PC-3 (cell line): ENCODE data around the gene LRP1B.

Experiments used
- EZH2 ChIP-seq: fragments of 300-600 bp; sonication (generic); IDR thresholded peaks from one replicate; pipeline ENCODE4 v1.6.1; 2017; ENCODE audit warnings: antibody characterized with exemption, mild to moderate bottlenecking, low read length; ENCODE audit not compliant: unreplicated experiment
- TF ChIP-seq, protein P1 (sequence below): fragments of 300-600 bp; sonication (generic); conservative IDR thresholded peaks from 2 replicates; pipeline ENCODE4 v1.5.1; 2017; ENCODE audit warnings: antibody characterized with exemption, low read depth, mild to moderate bottlenecking, low read length

DNA sequence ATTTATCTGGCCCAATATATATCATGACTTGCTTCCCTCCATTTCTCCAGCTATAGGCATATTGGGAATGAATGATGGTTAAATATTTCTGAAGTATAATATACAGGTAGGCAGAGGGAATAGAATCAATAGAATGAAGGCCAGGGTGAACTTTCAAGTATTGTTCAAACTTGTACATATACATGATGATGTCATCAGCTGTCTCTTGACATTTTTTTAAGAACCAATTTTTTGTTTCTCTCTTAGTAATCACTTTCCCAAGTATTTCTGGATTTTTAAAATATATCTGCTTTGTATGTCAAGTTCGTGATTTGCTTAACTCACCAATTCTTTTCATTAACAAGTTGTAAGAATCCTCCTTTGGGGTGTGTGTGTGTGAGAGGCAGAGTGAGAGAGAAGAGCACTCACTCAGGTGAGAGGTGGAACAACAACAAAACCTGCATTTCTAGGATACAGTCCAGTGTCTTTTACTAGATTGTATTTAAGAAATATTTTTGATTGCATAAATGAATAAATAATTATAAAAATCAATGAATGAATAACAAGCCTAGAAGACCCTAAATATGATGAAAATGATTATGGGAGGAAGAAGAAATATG is 1239.1 kb downstream of the LRP1B start:
- TF ChIP-seq, protein P1, sequence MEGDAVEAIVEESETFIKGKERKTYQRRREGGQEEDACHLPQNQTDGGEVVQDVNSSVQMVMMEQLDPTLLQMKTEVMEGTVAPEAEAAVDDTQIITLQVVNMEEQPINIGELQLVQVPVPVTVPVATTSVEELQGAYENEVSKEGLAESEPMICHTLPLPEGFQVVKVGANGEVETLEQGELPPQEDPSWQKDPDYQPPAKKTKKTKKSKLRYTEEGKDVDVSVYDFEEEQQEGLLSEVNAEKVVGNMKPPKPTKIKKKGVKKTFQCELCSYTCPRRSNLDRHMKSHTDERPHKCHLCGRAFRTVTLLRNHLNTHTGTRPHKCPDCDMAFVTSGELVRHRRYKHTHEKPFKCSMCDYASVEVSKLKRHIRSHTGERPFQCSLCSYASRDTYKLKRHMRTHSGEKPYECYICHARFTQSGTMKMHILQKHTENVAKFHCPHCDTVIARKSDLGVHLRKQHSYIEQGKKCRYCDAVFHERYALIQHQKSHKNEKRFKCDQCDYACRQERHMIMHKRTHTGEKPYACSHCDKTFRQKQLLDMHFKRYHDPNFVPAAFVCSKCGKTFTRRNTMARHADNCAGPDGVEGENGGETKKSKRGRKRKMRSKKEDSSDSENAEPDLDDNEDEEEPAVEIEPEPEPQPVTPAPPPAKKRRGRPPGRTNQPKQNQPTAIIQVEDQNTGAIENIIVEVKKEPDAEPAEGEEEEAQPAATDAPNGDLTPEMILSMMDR = peak; percentile 52; the same call in 1 of the 2 replicates
- TF ChIP-seq EZH2 = no peak
